SU-DHL-6 (cell line): Measurements from ENCODE around the gene DOCK6.

Experiments
- H2AFZ ChIP-seq: fragments of 200-600 bp; sonication (generic); 2 replicates; pipeline ENCODE4 v1.6.1; 2014; ENCODE audit warnings: low read depth, mild to moderate bottlenecking, moderate library complexity, mixed read lengths, antibody characterized with exemption, low read length; ENCODE audit not compliant: severe bottlenecking
- H3F3A ChIP-seq: fragments of 200-600 bp; shearing (Covaris generic); 2 replicates; pipeline ENCODE4 v1.6.0; 2016; ENCODE audit warnings: antibody characterized with exemption, mild to moderate bottlenecking; ENCODE audit not compliant: insufficient read depth
- H3K27ac ChIP-seq: fragments of 200-600 bp; sonication (generic); 2 replicates; pipeline ENCODE4 v1.5.1; 2016; ENCODE audit warnings: low read depth, mild to moderate bottlenecking, low read length, moderate library complexity, mixed read lengths
- H3K27me3 ChIP-seq: fragments of 200-600 bp; sonication (generic), shearing (Covaris generic); 2 replicates; pipeline ENCODE4 v1.6.0; 2014; ENCODE audit warnings: mild to moderate bottlenecking, low read length
- H3K36me3 ChIP-seq: fragments of 200-600 bp; sonication (generic); 2 replicates; pipeline ENCODE4 v1.6.1; 2014; ENCODE audit warnings: mild to moderate bottlenecking, low read length, mixed read lengths
- H3K4me2 ChIP-seq: fragments of 300-600, 200-600 bp; shearing (Covaris generic), sonication (generic); 2 replicates; pipeline ENCODE4 v1.6.0; 2014; ENCODE audit warnings: low read length, low read depth, mild to moderate bottlenecking; ENCODE audit not compliant: poor library complexity, severe bottlenecking
- H3K4me3 ChIP-seq: fragments of 200-600 bp; sonication (generic); 2 replicates; pipeline ENCODE4 v1.5.1; 2014; ENCODE audit warnings: antibody characterized with exemption, low read length, mild to moderate bottlenecking, mixed read lengths; ENCODE audit not compliant: insufficient read depth, poor library complexity, severe bottlenecking
- H3K79me2 ChIP-seq: fragments of 200-600 bp; sonication (generic); 2 replicates; pipeline ENCODE4 v1.6.1; 2014; ENCODE audit warnings: mild to moderate bottlenecking, low read length, moderate library complexity; ENCODE audit not compliant: insufficient read depth
- H3K9ac ChIP-seq: fragments of 200-600 bp; sonication (generic); 2 replicates; pipeline ENCODE4 v1.7.0; 2014; ENCODE audit warnings: mild to moderate bottlenecking, low read length
- H3K9me2 ChIP-seq: fragments of 200-600 bp; sonication (generic); replicated peaks from 2 replicates; pipeline ENCODE4 v1.6.1; 2014; ENCODE audit warnings: low read length; ENCODE audit not compliant: insufficient read depth
- H3K9me3 ChIP-seq: fragments of 200-600 bp; sonication (generic); 2 replicates; pipeline ENCODE4 v1.6.1; 2014; ENCODE audit warnings: low read length, mixed read lengths; ENCODE audit not compliant: insufficient read depth
- H4K20me1 ChIP-seq: fragments of 200-600 bp; sonication (generic); 2 replicates; pipeline ENCODE4 v1.6.1; 2014; ENCODE audit warnings: low read depth, mild to moderate bottlenecking, antibody characterized with exemption, low read length, moderate library complexity, mixed read lengths
- EZH2phosphoT487 ChIP-seq: fragments of 200-600 bp; sonication (generic), shearing (Covaris generic); conservative IDR thresholded peaks from 2 replicates; pipeline ENCODE4 v1.6.1; 2018; ENCODE audit warnings: mild to moderate bottlenecking, antibody characterized with exemption, low read length, moderate library complexity, mixed read lengths
- TF ChIP-seq, protein P1 (sequence below): fragments of 200-600 bp; sonication (generic); IDR thresholded peaks from one replicate; pipeline ENCODE4 v1.5.1; 2017; ENCODE audit warnings: antibody characterized with exemption, mild to moderate bottlenecking, low read length, moderate library complexity; ENCODE audit not compliant: insufficient read depth, poor library complexity, severe bottlenecking

The DOCK6 gene

DNA sequence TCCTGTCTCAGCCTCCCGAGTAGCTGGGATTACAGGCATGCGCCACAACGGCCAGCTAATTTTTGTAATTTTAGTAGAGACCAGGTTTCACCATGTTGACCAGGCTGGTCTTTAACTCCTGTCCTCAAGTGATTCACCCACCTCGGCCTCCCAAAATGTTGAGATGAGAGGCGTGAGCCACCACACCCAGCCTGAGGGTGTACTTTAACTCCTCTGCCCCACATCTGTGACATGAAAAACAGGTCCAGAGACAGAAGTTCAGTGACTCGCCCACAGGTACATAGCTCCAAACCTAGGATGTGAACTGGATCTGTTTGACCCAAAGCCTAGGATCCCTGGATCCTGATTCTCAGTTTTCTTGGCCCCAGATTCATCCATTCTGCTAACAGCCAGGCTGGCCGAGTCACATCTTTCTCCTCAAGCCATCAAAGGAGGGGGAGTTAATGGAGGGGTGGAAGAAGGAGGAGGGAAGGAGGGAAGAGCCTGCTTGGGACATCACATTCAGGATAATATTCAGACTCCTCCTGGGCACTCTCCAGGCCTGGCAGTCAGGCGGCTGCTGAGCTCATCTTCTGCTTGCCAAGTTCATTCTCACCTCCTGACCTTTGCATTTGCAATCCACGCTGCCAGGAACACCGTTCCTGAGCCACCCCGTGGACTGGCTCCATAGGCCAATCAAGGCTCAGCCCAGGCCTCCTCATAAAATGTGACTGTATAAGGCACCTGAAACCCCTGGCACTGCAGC, 109.8 kb downstream of the DOCK6 start:
- Histone ChIP-seq H3K4me2 (no peak overlapping the region), H3K9ac (no peak overlapping the region), H2AFZ (no peak overlapping the region), H4K20me1 (no peaks in the 10 kb centered on the region), H3K27me3 (no peaks in the 10 kb centered on the region), H3F3A (no peaks in the 10 kb centered on the region), H3K9me3 (no peaks in the 10 kb centered on the region), H3K79me2 (peaks cover 49% of the 10 kb centered on the region), H3K4me3 (no peak overlapping the region), H3K27ac (no peak overlapping the region), H3K36me3 (peaks cover 2% of the 10 kb centered on the region; the same call in 1 of the 2 replicates), H3K9me2 (no peaks in the 10 kb centered on the region)
- TF ChIP-seq EZH2phosphoT487: no peak
- TF ChIP-seq, protein P1, sequence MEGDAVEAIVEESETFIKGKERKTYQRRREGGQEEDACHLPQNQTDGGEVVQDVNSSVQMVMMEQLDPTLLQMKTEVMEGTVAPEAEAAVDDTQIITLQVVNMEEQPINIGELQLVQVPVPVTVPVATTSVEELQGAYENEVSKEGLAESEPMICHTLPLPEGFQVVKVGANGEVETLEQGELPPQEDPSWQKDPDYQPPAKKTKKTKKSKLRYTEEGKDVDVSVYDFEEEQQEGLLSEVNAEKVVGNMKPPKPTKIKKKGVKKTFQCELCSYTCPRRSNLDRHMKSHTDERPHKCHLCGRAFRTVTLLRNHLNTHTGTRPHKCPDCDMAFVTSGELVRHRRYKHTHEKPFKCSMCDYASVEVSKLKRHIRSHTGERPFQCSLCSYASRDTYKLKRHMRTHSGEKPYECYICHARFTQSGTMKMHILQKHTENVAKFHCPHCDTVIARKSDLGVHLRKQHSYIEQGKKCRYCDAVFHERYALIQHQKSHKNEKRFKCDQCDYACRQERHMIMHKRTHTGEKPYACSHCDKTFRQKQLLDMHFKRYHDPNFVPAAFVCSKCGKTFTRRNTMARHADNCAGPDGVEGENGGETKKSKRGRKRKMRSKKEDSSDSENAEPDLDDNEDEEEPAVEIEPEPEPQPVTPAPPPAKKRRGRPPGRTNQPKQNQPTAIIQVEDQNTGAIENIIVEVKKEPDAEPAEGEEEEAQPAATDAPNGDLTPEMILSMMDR: no peak

- no peaks in the 10 kb centered on the region for H4K20me1 ChIP-seq
- no peaks in the 10 kb centered on the region for H3K27me3 ChIP-seq
- H3K9me3 ChIP-seq: no peaks in the 10 kb centered on the region
- no peaks in the 10 kb centered on the region for H3F3A ChIP-seq
- no peak overlapping the region for H2AFZ ChIP-seq
- H3K4me2 ChIP-seq: no peak overlapping the region
- H3K36me3 ChIP-seq: peaks cover 3% of the 10 kb centered on the region; the same call in 1 of the 2 replicates
- TF ChIP-seq, protein P1: no peak
- TF ChIP-seq EZH2phosphoT487: no peak
- H3K4me3 ChIP-seq: no peak overlapping the region
- H3K9ac ChIP-seq: no peak overlapping the region
- H3K9me2 ChIP-seq: no peaks in the 10 kb centered on the region
- H3K79me2 ChIP-seq: peaks cover 49% of the 10 kb centered on the region
- no peak overlapping the region for H3K27ac ChIP-seq
Observed at GRCh38 chr19:11151181-11151580, 111.1 kb downstream of the DOCK6 start.
